ENCODE data around the gene ECE1. TPM values are rescaled to one million over a fixed set of nuclear protein-coding genes. Genes with fewer than 3 reads are reported as not detected.
"Not testable (repeated sequence)": the region's sequence is repeated elsewhere in the genome, so short reads cannot be mapped to it uniquely, and the experiment has no call there.

The ECE1 gene
- total and polyA plus RNA-seq, 7 experiments from 2014 or later = 21.3 to 97.4 (median 71.2) TPM

DNA sequence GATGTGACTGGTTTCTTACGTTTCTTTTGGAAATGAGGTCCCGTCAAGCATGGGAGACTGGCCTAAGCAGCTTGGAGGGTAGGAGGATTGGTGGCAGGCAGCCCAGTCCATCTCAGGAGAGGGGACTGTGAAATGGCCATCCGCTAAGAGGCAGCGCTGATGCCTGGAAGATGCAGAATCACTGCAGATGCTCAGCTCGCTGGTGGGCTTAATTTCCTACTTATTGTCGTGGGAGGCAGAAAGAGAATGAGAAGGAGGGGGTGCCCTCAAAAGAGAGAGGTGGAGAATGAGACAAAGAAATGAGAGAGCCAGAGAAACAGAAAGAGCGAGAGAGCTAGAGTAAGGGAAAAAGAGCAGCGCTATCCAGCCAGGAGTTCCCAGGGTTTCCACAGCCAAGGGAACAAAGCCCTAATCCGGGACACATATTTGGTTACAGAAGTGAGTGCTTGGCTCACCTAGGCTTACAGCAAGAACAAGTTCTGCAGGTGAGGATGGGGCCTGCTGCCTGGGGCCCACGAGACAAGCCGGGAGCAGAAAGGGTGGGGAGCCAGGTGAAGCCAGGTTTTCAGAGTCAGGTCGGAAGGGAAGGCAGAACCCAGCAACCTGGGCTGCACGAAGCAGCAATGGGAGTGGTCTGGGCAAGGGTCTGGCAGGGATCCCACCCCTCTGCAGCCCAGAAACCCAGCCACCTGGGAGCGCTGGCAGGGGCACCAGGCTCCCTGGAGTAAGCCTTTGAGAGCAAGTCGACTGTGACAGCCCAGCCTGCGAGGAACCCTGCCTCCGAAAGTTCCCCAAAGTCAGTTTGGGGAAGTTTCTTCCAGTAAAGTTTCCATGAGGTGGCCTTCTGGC, 5.8 kb downstream of the ECE1 start:
- Histone ChIP-seq H3K4me3 (ENCODE audit: low read length) (no peak overlapping the region), H3K36me3 (ENCODE audit: control insufficient read depth in 2 of 3, insufficient read depth in 3 of 3, low read length in 3 of 3) (peaks cover 0 to 5% (median 0%) of the 10 kb centered on the region in 3 experiments), H3K9me3 (ENCODE audit: control insufficient read depth in 2 of 3, low read length in 3 of 3) (no peaks in the 10 kb centered on the region), H3K27me3 (ENCODE audit: control insufficient read depth in 2 of 2, insufficient read depth in 2 of 2, low read length in 2 of 2) (no peaks in the 10 kb centered on the region), H3K4me1 (ENCODE audit: control insufficient read depth in 2 of 2, insufficient read depth in 2 of 2, low read length in 2 of 2) (peaks cover 30 to 35% of the 10 kb centered on the region in 2 donors), H3K27ac (ENCODE audit: low read depth, low read length) (no peak overlapping the region)
- peak overlapping the region in 6 of 9 donors; percentile 10 to 80 (median 59) for H3K27ac Mint-ChIP-seq
- peaks cover 0 to 2% (median 0%) of the 10 kb centered on the region in 11 donors for H3K9me3 Mint-ChIP-seq
- peak overlapping the region in 3 of 10 donors; percentile 11 to 39 (median 12) for H3K4me3 Mint-ChIP-seq
- no peaks in the 10 kb centered on the region for H3K27me3 Mint-ChIP-seq
- POLR2A ChIA-PET = interaction anchor here (2.6 to 20.3 kb wide), 2 partner anchors 9 to 32 kb away, joined by 15 to 427 read pairs; no protein-coding TSS in a partner anchor
- ATAC-seq (no peak), DNase-seq (no peak)
- CTCF ChIA-PET = interaction anchor here (1.3 kb wide), 1 partner anchor 13 kb away, joined by 3 read pairs; no protein-coding TSS in a partner anchor
- peaks cover 36 to 63% (median 56%) of the 10 kb centered on the region in 7 donors for H3K4me1 Mint-ChIP-seq
- intact Hi-C loops (cut with micrococcal nuclease) = no loop called here
- H3K36me3 Mint-ChIP-seq = peaks cover 4 to 18% (median 12%) of the 10 kb centered on the region in 5 donors

DNA sequence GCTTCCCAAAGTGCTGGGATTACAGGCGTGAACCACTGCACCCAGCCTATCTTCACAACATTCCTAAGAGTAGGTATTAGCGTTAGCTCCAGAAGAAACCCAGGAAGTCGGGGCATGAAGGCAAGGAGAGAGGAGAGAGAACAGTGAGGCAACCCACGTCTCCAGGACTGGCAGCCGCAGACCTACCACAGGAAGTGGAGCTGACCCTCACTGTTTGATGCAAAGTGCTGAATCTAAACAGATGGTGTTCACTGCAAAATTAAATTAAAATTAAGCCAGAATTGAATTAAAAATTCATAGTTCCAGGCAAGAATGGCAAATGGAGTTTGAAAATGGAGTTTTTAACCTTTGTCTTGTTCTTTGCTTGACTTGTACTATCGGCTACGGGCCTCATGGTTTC, 6.7 kb downstream of the ECE1 start:
- POLR2A ChIA-PET = interaction anchor here (2.6 to 20.3 kb wide), 2 partner anchors 10 to 33 kb away, joined by 15 to 427 read pairs; no protein-coding TSS in a partner anchor
- Histone ChIP-seq H3K4me1 (ENCODE audit: control insufficient read depth in 2 of 2, insufficient read depth in 2 of 2, low read length in 2 of 2) (peaks cover 32 to 35% of the 10 kb centered on the region in 2 donors), H3K9me3 (ENCODE audit: control insufficient read depth in 2 of 3, low read length in 3 of 3) (no peaks in the 10 kb centered on the region), H3K4me3 (ENCODE audit: low read length) (no peak overlapping the region), H3K27me3 (ENCODE audit: control insufficient read depth in 2 of 2, insufficient read depth in 2 of 2, low read length in 2 of 2) (no peaks in the 10 kb centered on the region), H3K27ac (ENCODE audit: low read depth, low read length) (no peak overlapping the region), H3K36me3 (ENCODE audit: control insufficient read depth in 2 of 3, insufficient read depth in 3 of 3, low read length in 3 of 3) (peaks cover 0 to 7% (median 4%) of the 10 kb centered on the region in 3 experiments)
- intact Hi-C loops (cut with micrococcal nuclease) = no loop called here
- DNase-seq (no peak), ATAC-seq (no peak)
- peak overlapping the region in 1 of 10 donors; percentile 8 for H3K4me3 Mint-ChIP-seq
- peak overlapping the region in 2 of 9 donors; percentile 46 to 80 for H3K27ac Mint-ChIP-seq
- peaks cover 29 to 61% (median 55%) of the 10 kb centered on the region in 7 donors for H3K4me1 Mint-ChIP-seq
- peaks cover 4 to 18% (median 12%) of the 10 kb centered on the region in 5 donors for H3K36me3 Mint-ChIP-seq
- H3K9me3 Mint-ChIP-seq = peaks cover 0 to 2% (median 0%) of the 10 kb centered on the region in 11 donors
- no peaks in the 10 kb centered on the region for H3K27me3 Mint-ChIP-seq
- CTCF ChIA-PET = no interaction called here

DNA sequence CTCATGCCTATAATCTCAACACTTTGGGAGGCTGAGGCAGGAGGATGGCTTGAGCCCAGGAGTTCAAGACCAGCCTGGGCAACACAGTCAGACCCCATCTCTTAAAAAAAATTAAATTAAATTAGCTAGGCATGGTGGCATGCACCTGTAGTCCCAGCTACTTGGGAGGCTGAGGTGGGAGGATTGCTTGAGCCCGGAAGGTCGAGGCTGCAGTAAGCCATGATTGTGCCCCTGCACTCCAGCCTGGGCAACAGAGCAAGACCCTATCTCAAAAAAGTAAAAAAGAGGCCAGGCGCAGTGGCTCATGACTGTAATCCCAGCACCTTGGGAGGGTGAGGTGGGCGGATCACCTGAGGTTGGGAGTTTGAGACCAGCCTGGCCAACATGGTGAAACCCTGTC, 8.2 kb downstream of the ECE1 start:
- ATAC-seq; H3K27me3 ChIP-seq (ENCODE audit: control insufficient read depth in 2 of 2, insufficient read depth in 2 of 2, low read length in 2 of 2); H3K4me3 ChIP-seq (ENCODE audit: low read length); H3K9me3 Mint-ChIP-seq; H3K9me3 ChIP-seq (ENCODE audit: control insufficient read depth in 2 of 3, low read length in 3 of 3); H3K4me3 Mint-ChIP-seq; DNase-seq; intact Hi-C loops (cut with micrococcal nuclease); H3K27me3 Mint-ChIP-seq; H3K27ac ChIP-seq (ENCODE audit: low read depth, low read length): not testable (repeated sequence)
- peaks cover 34 to 37% of the 10 kb centered on the region in 2 donors for H3K4me1 ChIP-seq (ENCODE audit: control insufficient read depth in 2 of 2, insufficient read depth in 2 of 2, low read length in 2 of 2)
- POLR2A ChIA-PET = interaction anchor here (0.7 to 5.4 kb wide), 2 partner anchors 11 to 26 kb away, joined by 3 to 56 read pairs; partner anchors contain the start of gene ECE1
- Mint-ChIP-seq H3K27ac (peak overlapping the region in 2 of 9 donors; percentile 56 to 75), H3K4me1 (peaks cover 27 to 65% (median 54%) of the 10 kb centered on the region in 7 donors), H3K36me3 (peaks cover 5 to 23% (median 14%) of the 10 kb centered on the region in 5 donors)
- H3K36me3 ChIP-seq (ENCODE audit: control insufficient read depth in 2 of 3, insufficient read depth in 3 of 3, low read length in 3 of 3) = peaks cover 0 to 18% (median 4%) of the 10 kb centered on the region in 3 experiments
- CTCF ChIA-PET = interaction anchor here (1.0 kb wide), 1 partner anchor 50 kb away, joined by 3 read pairs; no protein-coding TSS in a partner anchor

DNA sequence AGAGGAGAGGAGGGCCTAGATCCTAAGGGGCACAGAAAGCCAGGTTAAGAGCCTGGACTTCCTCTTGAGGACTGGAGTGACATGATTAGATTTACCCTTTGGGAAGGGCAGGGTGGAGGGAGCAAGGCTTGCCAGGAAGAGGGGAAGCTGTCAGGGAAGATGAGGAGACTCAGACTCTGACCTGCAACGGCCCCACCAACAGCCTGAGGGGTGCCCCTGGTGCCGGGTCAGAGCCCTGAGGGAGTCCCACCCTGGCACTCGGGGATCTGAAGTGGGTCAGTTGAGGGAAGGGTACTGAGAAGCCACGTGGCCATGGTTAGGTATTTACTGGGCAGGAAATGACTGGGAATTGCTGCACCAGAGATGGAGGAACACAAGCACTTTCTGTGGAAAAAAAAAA, 9.8 kb downstream of the ECE1 start:
- ATAC-seq (peak; percentile 8), DNase-seq (no peak)
- intact Hi-C loops (cut with micrococcal nuclease) = loop anchor here in 1 of 2 donors (1.0 to 2.0 kb wide), 2 partner anchors 9 to 14 kb away; no protein-coding TSS in a partner anchor
- peak overlapping the region; percentile 66 for H3K27ac ChIP-seq (ENCODE audit: low read depth, low read length)
- Mint-ChIP-seq H3K4me3 (peak overlapping the region; percentile 61 to 82 (median 75)), H3K4me1 (peaks cover 29 to 61% (median 54%) of the 10 kb centered on the region in 7 donors), H3K36me3 (peaks cover 5 to 24% (median 17%) of the 10 kb centered on the region in 5 donors), H3K27me3 (no peaks in the 10 kb centered on the region), H3K9me3 (peaks cover 0 to 2% (median 0%) of the 10 kb centered on the region in 11 donors), H3K27ac (peak overlapping the region; percentile 93 to 99 (median 95))
- peaks cover 0 to 25% (median 4%) of the 10 kb centered on the region in 3 experiments for H3K36me3 ChIP-seq (ENCODE audit: control insufficient read depth in 2 of 3, insufficient read depth in 3 of 3, low read length in 3 of 3)
- H3K27me3 ChIP-seq (ENCODE audit: control insufficient read depth in 2 of 2, insufficient read depth in 2 of 2, low read length in 2 of 2) = no peaks in the 10 kb centered on the region
- H3K9me3 ChIP-seq (ENCODE audit: control insufficient read depth in 2 of 3, low read length in 3 of 3) = no peaks in the 10 kb centered on the region
- peaks cover 34 to 37% of the 10 kb centered on the region in 2 donors for H3K4me1 ChIP-seq (ENCODE audit: control insufficient read depth in 2 of 2, insufficient read depth in 2 of 2, low read length in 2 of 2)
- ChIA-PET CTCF (interaction anchor here (0.8 to 2.9 kb wide), 7 partner anchors 9 to 88 kb away, joined by 3 to 34 read pairs (median 9); no protein-coding TSS in a partner anchor), POLR2A (interaction anchor here (0.9 to 5.4 kb wide), 8 partner anchors 11 to 65 kb away, joined by 3 to 56 read pairs (median 11); partner anchors contain the start of gene ECE1)
- peak overlapping the region; percentile 21 for H3K4me3 ChIP-seq (ENCODE audit: low read length)

DNA sequence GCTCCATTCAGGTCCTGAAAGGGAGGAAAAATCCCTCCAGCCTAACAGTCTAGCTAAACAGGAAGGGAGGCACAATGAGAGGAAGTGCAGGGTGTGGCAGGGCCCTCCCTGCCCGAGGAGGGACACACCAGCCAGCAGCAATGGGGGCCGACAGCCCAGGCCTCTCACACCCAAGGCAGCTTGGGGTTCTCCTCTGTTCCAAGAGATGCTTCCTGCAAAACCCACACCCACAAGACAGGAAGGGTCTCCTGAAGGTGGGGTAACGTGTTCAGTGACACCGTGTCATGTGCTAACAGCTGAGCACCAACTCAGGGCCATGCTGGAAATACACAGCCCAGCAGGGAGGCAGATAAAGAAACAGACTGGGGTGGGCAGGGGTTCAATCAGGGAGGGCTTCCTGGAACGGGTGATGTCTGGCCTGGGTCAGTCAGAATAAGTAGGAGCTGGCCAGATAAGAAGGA, 10.2 kb downstream of the ECE1 start:
- peak overlapping the region; percentile 21 for H3K4me3 ChIP-seq (ENCODE audit: low read length)
- H3K9me3 ChIP-seq (ENCODE audit: control insufficient read depth in 2 of 3, low read length in 3 of 3) = no peaks in the 10 kb centered on the region
- Mint-ChIP-seq H3K27me3 (no peaks in the 10 kb centered on the region), H3K4me1 (peaks cover 29 to 61% (median 54%) of the 10 kb centered on the region in 7 donors), H3K36me3 (peaks cover 5 to 24% (median 17%) of the 10 kb centered on the region in 5 donors), H3K27ac (peak overlapping the region; percentile 93 to 99 (median 95)), H3K9me3 (peaks cover 0 to 2% (median 0%) of the 10 kb centered on the region in 11 donors), H3K4me3 (peak overlapping the region; percentile 61 to 82 (median 75))
- no peaks in the 10 kb centered on the region for H3K27me3 ChIP-seq (ENCODE audit: control insufficient read depth in 2 of 2, insufficient read depth in 2 of 2, low read length in 2 of 2)
- DNase-seq (peak in 4 of 9 donors; percentile 15 to 22 (median 18)), ATAC-seq (peak; percentile 68)
- POLR2A ChIA-PET = interaction anchor here (0.5 to 5.4 kb wide), 9 partner anchors 8 to 65 kb away, joined by 3 to 56 read pairs (median 10); partner anchors contain the start of gene ECE1
- peak overlapping the region; percentile 66 for H3K27ac ChIP-seq (ENCODE audit: low read depth, low read length)
- CTCF ChIA-PET = interaction anchor here (0.8 to 2.9 kb wide), 9 partner anchors 10 to 88 kb away, joined by 3 to 34 read pairs (median 4); no protein-coding TSS in a partner anchor
- intact Hi-C loops (cut with micrococcal nuclease) = loop anchor here in 1 of 2 donors (1.0 to 2.0 kb wide), 2 partner anchors 9 to 15 kb away; no protein-coding TSS in a partner anchor
- peaks cover 34 to 37% of the 10 kb centered on the region in 2 donors for H3K4me1 ChIP-seq (ENCODE audit: control insufficient read depth in 2 of 2, insufficient read depth in 2 of 2, low read length in 2 of 2)
- peaks cover 0 to 25% (median 4%) of the 10 kb centered on the region in 3 experiments for H3K36me3 ChIP-seq (ENCODE audit: control insufficient read depth in 2 of 3, insufficient read depth in 3 of 3, low read length in 3 of 3)

Data from naive thymus-derived CD4-positive, alpha-beta T cell (primary cell).